Spleen (tissue), 7 donors: ENCODE measurements around the gene APBB2.

ENCODE experiments used
- CTCF ChIP-seq, 11 experiments: fragments of 200-600 bp in 7 of 11; fragments of 450-650 bp in 4 of 11; sonication (generic) in 4 of 11; IDR thresholded peaks in 8 of 11; conservative IDR thresholded peaks in 3 of 11; 1 replicate in 7 of 11; 2 replicates in 4 of 11; pipeline versions ENCODE4 v1.4.0 to v1.8.0; 2016 to 2021; ENCODE audit warnings: antibody characterized with exemption in 11 of 11, inconsistent platforms in 4 of 11, mild to moderate bottlenecking in 1 of 11
- POLR2A ChIP-seq, 3 donors: fragments of 450-650 bp; IDR thresholded peaks; one replicate each; pipeline ENCODE4 v1.5.1; 2017; ENCODE audit warnings: antibody characterized with exemption in 3 of 3, mild to moderate bottlenecking in 1 of 3
- POLR2AphosphoS5 ChIP-seq, 3 donors: sonication (generic); formaldehyde crosslinking; IDR thresholded peaks; one replicate each; pipeline ENCODE4 v1.5.1; 2017; ENCODE audit warnings: antibody characterized with exemption in 3 of 3
- donor health status: DM: no; HTN: no; CAD: no; lungs with moderate emphysema.
- donor health status: DM: no; HTN: no; CAD: no.
- donor health status: DM: no; HTN: no; CAD: no.

DNA sequence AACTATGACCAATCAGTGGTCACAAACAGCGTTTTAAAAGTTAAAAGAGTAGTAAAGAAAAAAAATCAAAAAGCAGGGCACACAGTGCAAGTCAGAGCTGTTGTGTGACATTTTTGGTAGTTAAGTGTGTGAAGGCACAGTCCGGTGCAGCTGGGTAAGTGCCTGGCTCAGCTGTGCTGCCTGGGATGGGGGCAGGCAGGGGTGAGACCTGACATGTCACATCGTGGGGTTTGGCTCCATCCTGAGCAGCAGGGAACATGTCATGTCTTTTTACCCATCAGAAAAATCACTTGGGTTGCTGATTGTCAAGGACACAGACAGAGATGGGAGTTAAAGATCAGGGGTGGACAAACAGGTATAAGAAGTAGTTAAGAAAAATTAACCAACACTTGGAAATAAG, 339.4 kb downstream of the APBB2 start:
- TF ChIP-seq CTCF (IDR thresholded peaks at IDR 0.05 in 8 of 11, conservative IDR thresholded peaks at IDR 0.05 in 3 of 11) (no peak), POLR2AphosphoS5 (IDR thresholded peaks at IDR 0.05) (no peak), POLR2A (IDR thresholded peaks at IDR 0.05) (no peak)
